ENCODE data around the gene ZC2HC1B. TPM values are rescaled to one million over a fixed set of nuclear protein-coding genes. Genes with fewer than 3 reads are reported as not detected.

Gene ZC2HC1B
- total and polyA plus RNA-seq, 2 of the 8 experiments (the other 6 are each of a cell fraction or from before 2014, with no cell fraction given), result not detected

GRCh38 chr6:143821359-143821758 lies 42.9 kb upstream of the ZC2HC1B start:
- no peaks in the 10 kb centered on the region for H3K4me1 ChIP-seq (replicated peaks in 1 of 4; ENCODE audit: control insufficient read depth in 3 of 4, insufficient read depth in 4 of 4, low read length in 3 of 4)
- H3K79me2 ChIP-seq (ENCODE audit: control insufficient read depth in 1 of 2, insufficient read depth in 2 of 2, low read length in 2 of 2), result no peaks in the 10 kb centered on the region
- TF ChIP-seq EP300 (IDR thresholded peaks at IDR 0.05; ENCODE audit: borderline replicate concordance in 1 of 2, low read depth in 2 of 2, low read length in 2 of 2) (no peak), CBX8 (IDR thresholded peaks at IDR 0.05; ENCODE audit: borderline replicate concordance, low read depth, low read length) (no peak), RBBP5 (IDR thresholded peaks at IDR 0.05; ENCODE audit: borderline replicate concordance, low read depth, low read length) (no peak), RAD21 (IDR thresholded peaks at IDR 0.05 in 1 of 2, conservative IDR thresholded peaks at IDR 0.05 in 1 of 2; ENCODE audit: low read depth in 2 of 2, low read length in 2 of 2) (no peak), TAF7 (optimal IDR thresholded peaks at IDR 0.05; ENCODE audit: borderline replicate concordance, low read depth, low read length) (no peak)
- H3K14ac ChIP-seq (ENCODE audit: insufficient read length), result no peak overlapping the region
- FAIRE-seq (no peak), DNase-seq (ENCODE audit: low read depth in 1 of 2, low spot score in 2 of 2) (no peak)
- H3K56ac ChIP-seq (replicated peaks; ENCODE audit: insufficient read length, low read depth, low read length), result no peak overlapping the region
- no peak overlapping the region for H3K4me3 ChIP-seq (ENCODE audit: extremely low read depth in 1 of 4, insufficient read depth in 2 of 4, low read depth in 3 of 4, low read length in 4 of 4)
- no peak overlapping the region for H4K5ac ChIP-seq (ENCODE audit: insufficient read length, low read depth, low read length)
- no peak overlapping the region for H2BK20ac ChIP-seq (ENCODE audit: low read length)
- no peaks in the 10 kb centered on the region for H3K9me3 ChIP-seq (ENCODE audit: insufficient read depth in 2 of 2, low read depth in 1 of 2, low read length in 1 of 2)
- 89% methylated on average over 6 of the region's 6 CpGs; no CpG with 5 or more reads in 1 of the 2 experiments for whole genome bisulfite sequencing, 2 experiments (ENCODE audit: extremely low coverage in 1 of 2, insufficient coverage in 1 of 2, insufficient read length in 1 of 2, insufficient replicate concordance in 2 of 2, low coverage in 1 of 2, low lambda C conversion rate in 2 of 2, missing lambda C conversion rate in 1 of 2)
- no peak overlapping the region for H3K4me2 ChIP-seq (ENCODE audit: insufficient read depth in 1 of 2, low read depth in 2 of 2, low read length in 2 of 2)
- no peak overlapping the region for H3K9ac ChIP-seq (replicated peaks in 1 of 4; ENCODE audit: extremely low read depth in 1 of 4, low read depth in 3 of 4, low read length in 3 of 4)
- H2BK120ac ChIP-seq (replicated peaks; ENCODE audit: low read depth, low read length), result no peak overlapping the region
- H3K23me2 ChIP-seq (ENCODE audit: low read depth, low read length), result no peaks in the 10 kb centered on the region
- no peak overlapping the region for H4K91ac ChIP-seq (replicated peaks; ENCODE audit: insufficient read length, low read length)
- no peak overlapping the region for H2BK15ac ChIP-seq (ENCODE audit: low read length)
- no peak overlapping the region for H4K8ac ChIP-seq (ENCODE audit: extremely low read depth, insufficient read depth, low read length)
- H3K4ac ChIP-seq (replicated peaks; ENCODE audit: insufficient read length, low read depth, low read length), result no peak overlapping the region
- no peak overlapping the region for H2AK5ac ChIP-seq (ENCODE audit: low read depth, low read length)
- no peak overlapping the region for H2AFZ ChIP-seq (ENCODE audit: low read length)
- no peak overlapping the region for H2BK5ac ChIP-seq (ENCODE audit: low read depth, low read length)
- ChIA-PET POLR2A (ENCODE audit: partially characterized antibody) (interaction anchor here (0.9 to 1.4 kb wide), 3 partner anchors 13 to 44 kb away, joined by 3 read pairs; no protein-coding TSS in a partner anchor), CTCF (ENCODE audit: partially characterized antibody) (interaction anchor here (1.3 kb wide), 1 partner anchor 21 kb away, joined by 3 read pairs; no protein-coding TSS in a partner anchor)
- no peaks in the 10 kb centered on the region for H3K27me3 ChIP-seq (replicated peaks in 1 of 4; ENCODE audit: control insufficient read depth in 3 of 4, extremely low read depth in 1 of 4, insufficient read depth in 3 of 4, low read length in 3 of 4)
- no peak overlapping the region for H3K18ac ChIP-seq (ENCODE audit: extremely low read depth, low read length)
- no peak overlapping the region for H3K23ac ChIP-seq (ENCODE audit: insufficient read length)
- no peak overlapping the region for H2BK12ac ChIP-seq (ENCODE audit: low read depth, low read length)
- no peaks in the 10 kb centered on the region for H4K20me1 ChIP-seq (replicated peaks in 1 of 2; ENCODE audit: control insufficient read depth in 1 of 2, insufficient read depth in 2 of 2, low read length in 2 of 2)
- no peaks in the 10 kb centered on the region for H3K79me1 ChIP-seq (ENCODE audit: low read depth, low read length)
- peaks cover 0 to 21% (median 1%) of the 10 kb centered on the region in 4 experiments; a peak in 3 of 8 replicates for H3K36me3 ChIP-seq (ENCODE audit: control insufficient read depth in 2 of 4, insufficient read depth in 4 of 4, low read length in 3 of 4)
- H3K27ac ChIP-seq (ENCODE audit: low read depth, low read length), result no peak overlapping the region
